ENCODE data around the gene FBXO5.

- TF ChIP-seq CTCF (IDR thresholded peaks at IDR 0.05) (no peak), POLR2A (IDR thresholded peaks at IDR 0.05) (no peak)
Observed at GRCh38 chr6:153027480-153027879, 44.6 kb upstream of the FBXO5 start.

Measured in right lobe of liver (tissue), 4 donors.